ENCODE results near the gene OR10A4.

Gene OR10A4

GRCh38 chr11:6925636-6926207 lies 49.3 kb downstream of the OR10A4 start:
- 49% methylated on average over 2 of the region's 2 CpGs for WGBS
- H3K23ac ChIP-seq (ENCODE audit: low read length in 2 of 2): no peak overlapping the region
- H2BK12ac ChIP-seq (ENCODE audit: low read length in 2 of 2): no peak overlapping the region
- H3K9me3 ChIP-seq (ENCODE audit: control insufficient read depth, low read length): no peaks in the 10 kb centered on the region
- H2BK120ac ChIP-seq (ENCODE audit: low read depth, low read length): no peak overlapping the region
- no peak overlapping the region for H3K4ac ChIP-seq (ENCODE audit: low read depth in 1 of 2, low read length in 2 of 2)
- H3K27ac ChIP-seq (ENCODE audit: low read length, poor library complexity, severe bottlenecking): no peak overlapping the region
- H3K14ac ChIP-seq (ENCODE audit: low read length in 2 of 2): no peak overlapping the region
- H2AFZ ChIP-seq (ENCODE audit: low read depth, low read length): no peak overlapping the region
- peak; percentile 41 for DNase-seq
- no peaks in the 10 kb centered on the region for H3K27me3 ChIP-seq (ENCODE audit: control insufficient read depth in 1 of 2, insufficient read depth in 1 of 2, low read length in 2 of 2)
- no peak overlapping the region for H2AK5ac ChIP-seq (ENCODE audit: low read length, severe bottlenecking)
- H3K9ac ChIP-seq (ENCODE audit: low read length): peak overlapping the region; percentile 95
- H3K4me3 ChIP-seq (ENCODE audit: insufficient read depth in 1 of 2, low read depth in 1 of 2, low read length in 2 of 2): peak overlapping the region in 1 of 2 experiments; percentile 97
- no peak overlapping the region for H2BK5ac ChIP-seq (ENCODE audit: low read depth, low read length, poor library complexity, severe bottlenecking)
- no peak overlapping the region for H3K4me2 ChIP-seq (ENCODE audit: low read length, poor library complexity, severe bottlenecking)
- no peaks in the 10 kb centered on the region for H3K36me3 ChIP-seq (ENCODE audit: control insufficient read depth in 1 of 2, insufficient read depth in 2 of 2, low read depth in 1 of 2, low read length in 2 of 2)
- H3K18ac ChIP-seq (ENCODE audit: low read depth in 1 of 2, low read length in 2 of 2): no peak overlapping the region
- peaks cover 3% of the 10 kb centered on the region for H3K4me1 ChIP-seq (ENCODE audit: control insufficient read depth, insufficient read depth, low read depth, low read length)
- no peak overlapping the region for H4K8ac ChIP-seq (ENCODE audit: low read length)
- peaks cover 4% of the 10 kb centered on the region for H3K79me1 ChIP-seq (replicated peaks; ENCODE audit: low read length, poor library complexity, severe bottlenecking)
- no peak overlapping the region for H4K91ac ChIP-seq (ENCODE audit: low read length)
- no peak overlapping the region for H2BK15ac ChIP-seq (ENCODE audit: low read depth, poor library complexity, severe bottlenecking)

GRCh38 chr11:6926208-6927029 lies 50.0 kb downstream of the OR10A4 start, which contains the start of gene ZNF215:
TSS of gene ZNF215 (plus strand) at chr11:6926426. CDS start at chr11:6932273, 5,847 bp downstream.
- no peak within 1 kb of the TSS for H3K27ac ChIP-seq (ENCODE audit: low read length, poor library complexity, severe bottlenecking)
- no peak within 1 kb of the TSS for H2BK12ac ChIP-seq (ENCODE audit: low read length in 2 of 2)
- DNase-seq: peak; percentile 90
- peak within 1 kb of the TSS; percentile 73 to 97 for H3K4me3 ChIP-seq (ENCODE audit: insufficient read depth in 1 of 2, low read depth in 1 of 2, low read length in 2 of 2)
- H3K4me2 ChIP-seq (ENCODE audit: low read length, poor library complexity, severe bottlenecking): peak within 1 kb of the TSS; percentile 52
- peak within 1 kb of the TSS; percentile 10 for H4K8ac ChIP-seq (ENCODE audit: low read length)
- peaks cover 4% of the 10 kb centered on the region for H3K79me1 ChIP-seq (replicated peaks; ENCODE audit: low read length, poor library complexity, severe bottlenecking)
- no peak within 1 kb of the TSS for H4K91ac ChIP-seq (ENCODE audit: low read length)
- H3K4me1 ChIP-seq (ENCODE audit: control insufficient read depth, insufficient read depth, low read depth, low read length): peaks cover 3% of the 10 kb centered on the region
- H3K36me3 ChIP-seq (ENCODE audit: control insufficient read depth in 1 of 2, insufficient read depth in 2 of 2, low read depth in 1 of 2, low read length in 2 of 2): no peaks in the 10 kb centered on the region
- no peak within 1 kb of the TSS for H3K4ac ChIP-seq (ENCODE audit: low read depth in 1 of 2, low read length in 2 of 2)
- peak within 1 kb of the TSS in 1 of 2 experiments; percentile 89 for H3K14ac ChIP-seq (ENCODE audit: low read length in 2 of 2)
- H3K27me3 ChIP-seq (ENCODE audit: control insufficient read depth in 1 of 2, insufficient read depth in 1 of 2, low read length in 2 of 2): no peaks in the 10 kb centered on the region
- peak within 1 kb of the TSS in 1 of 2 experiments; percentile 22 for H3K18ac ChIP-seq (ENCODE audit: low read depth in 1 of 2, low read length in 2 of 2)
- no peak within 1 kb of the TSS for H2AK5ac ChIP-seq (ENCODE audit: low read length, severe bottlenecking)
- peak within 1 kb of the TSS; percentile 58 for H2AFZ ChIP-seq (ENCODE audit: low read depth, low read length)
- no peak within 1 kb of the TSS for H2BK5ac ChIP-seq (ENCODE audit: low read depth, low read length, poor library complexity, severe bottlenecking)
- no peaks in the 10 kb centered on the region for H3K9me3 ChIP-seq (ENCODE audit: control insufficient read depth, low read length)
- peak within 1 kb of the TSS in 1 of 2 experiments; percentile 75 for H3K23ac ChIP-seq (ENCODE audit: low read length in 2 of 2)
- no peak within 1 kb of the TSS for H2BK120ac ChIP-seq (ENCODE audit: low read depth, low read length)
- peak within 1 kb of the TSS; percentile 95 for H3K9ac ChIP-seq (ENCODE audit: low read length)
- no peak within 1 kb of the TSS for H2BK15ac ChIP-seq (ENCODE audit: low read depth, poor library complexity, severe bottlenecking)
- under 1% methylated on average over 56 of the region's 61 CpGs for WGBS

- Histone ChIP-seq H2BK5ac (ENCODE audit: low read depth, low read length, poor library complexity, severe bottlenecking) (no peak overlapping the region), H3K9me3 (ENCODE audit: control insufficient read depth, low read length) (no peaks in the 10 kb centered on the region), H3K18ac (ENCODE audit: low read depth in 1 of 2, low read length in 2 of 2) (peak overlapping the region in 1 of 2 experiments; percentile 22), H3K4me1 (ENCODE audit: control insufficient read depth, insufficient read depth, low read depth, low read length) (peaks cover 3% of the 10 kb centered on the region), H3K4me3 (ENCODE audit: insufficient read depth in 1 of 2, low read depth in 1 of 2, low read length in 2 of 2) (peak overlapping the region; percentile 73 to 97), H3K27me3 (ENCODE audit: control insufficient read depth in 1 of 2, insufficient read depth in 1 of 2, low read length in 2 of 2) (no peaks in the 10 kb centered on the region), H3K4ac (ENCODE audit: low read depth in 1 of 2, low read length in 2 of 2) (no peak overlapping the region), H2BK120ac (ENCODE audit: low read depth, low read length) (no peak overlapping the region), H3K9ac (ENCODE audit: low read length) (peak overlapping the region; percentile 95), H4K91ac (ENCODE audit: low read length) (no peak overlapping the region), H3K23ac (ENCODE audit: low read length in 2 of 2) (no peak overlapping the region), H3K36me3 (ENCODE audit: control insufficient read depth in 1 of 2, insufficient read depth in 2 of 2, low read depth in 1 of 2, low read length in 2 of 2) (no peaks in the 10 kb centered on the region), H2AK5ac (ENCODE audit: low read length, severe bottlenecking) (no peak overlapping the region), H3K79me1 (replicated peaks; ENCODE audit: low read length, poor library complexity, severe bottlenecking) (peaks cover 4% of the 10 kb centered on the region), H2AFZ (ENCODE audit: low read depth, low read length) (peak overlapping the region; percentile 58), H3K27ac (ENCODE audit: low read length, poor library complexity, severe bottlenecking) (no peak overlapping the region), H2BK12ac (ENCODE audit: low read length in 2 of 2) (no peak overlapping the region), H3K14ac (ENCODE audit: low read length in 2 of 2) (no peak overlapping the region), H4K8ac (ENCODE audit: low read length) (no peak overlapping the region), H2BK15ac (ENCODE audit: low read depth, poor library complexity, severe bottlenecking) (no peak overlapping the region), H3K4me2 (ENCODE audit: low read length, poor library complexity, severe bottlenecking) (peak overlapping the region; percentile 52)
- 22% methylated on average over 11 of the region's 11 CpGs for WGBS
- DNase-seq: no peak
Observed at GRCh38 chr11:6927030-6927617, 50.7 kb downstream of the OR10A4 start.

All from mesenchymal stem cell (in vitro differentiated cells and primary cell).